Germinal center (tissue), 1 donor: ENCODE measurements around the gene LEPROT.
"Not testable (repeated sequence)": the region's sequence is repeated elsewhere in the genome, so short reads cannot be mapped to it uniquely, and the experiment has no call there.

Experiments used
- DNase-seq: peaks from one replicate; pipeline ENCODE4 v3.0.0; 2012; ENCODE audit warnings: mixed read lengths, low spot score

Gene LEPROT

DNA sequence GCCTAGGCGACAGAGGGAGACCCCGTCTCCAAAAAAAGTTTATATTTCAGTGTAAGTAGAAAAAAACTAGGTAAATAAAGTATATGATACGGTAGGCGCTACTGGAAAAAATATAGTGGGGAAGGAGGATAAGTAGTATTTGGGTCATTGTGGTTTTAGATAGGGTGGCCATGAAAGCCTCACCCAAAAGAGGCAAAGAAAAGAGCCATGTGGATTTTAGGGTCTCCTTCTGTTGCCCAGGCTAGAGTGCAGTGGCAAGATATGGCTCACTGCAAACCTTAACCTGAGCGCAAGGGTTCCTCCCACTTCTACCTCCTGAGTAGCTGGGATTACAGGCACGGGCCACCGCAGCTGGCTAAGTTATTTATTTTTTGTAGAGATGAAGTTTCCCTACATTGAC is 17.1 kb downstream of the LEPROT start:
- DNase-seq: no peak

DNA sequence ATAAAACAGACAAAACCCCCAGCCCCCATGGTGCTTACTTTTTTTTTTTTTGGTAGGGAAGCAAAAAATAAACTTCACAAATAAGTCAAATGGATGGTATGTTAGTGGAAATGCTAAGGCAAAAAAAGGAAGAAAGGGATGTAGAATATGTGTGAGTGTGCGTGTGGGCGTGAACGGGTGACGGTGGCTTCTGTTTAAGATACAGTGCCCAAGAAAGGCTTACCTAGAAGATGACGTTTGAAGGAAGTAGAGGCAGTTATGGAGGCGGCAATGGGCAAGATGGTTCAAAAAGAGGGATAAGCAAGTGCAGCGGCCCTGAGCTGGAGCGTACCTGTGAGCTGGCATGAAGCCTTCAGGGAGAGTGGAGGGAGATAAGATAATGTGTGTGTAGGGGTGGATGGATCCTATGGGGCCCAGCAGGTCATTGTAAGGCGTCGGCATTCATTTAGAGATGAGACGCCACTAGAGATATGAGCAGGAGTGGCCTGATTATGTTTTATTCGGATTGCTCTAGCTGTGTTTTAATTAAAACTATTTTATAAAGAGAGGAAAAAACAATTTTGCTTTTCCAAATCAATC is 19.9 kb downstream of the LEPROT start:
- no peak for DNase-seq

DNA sequence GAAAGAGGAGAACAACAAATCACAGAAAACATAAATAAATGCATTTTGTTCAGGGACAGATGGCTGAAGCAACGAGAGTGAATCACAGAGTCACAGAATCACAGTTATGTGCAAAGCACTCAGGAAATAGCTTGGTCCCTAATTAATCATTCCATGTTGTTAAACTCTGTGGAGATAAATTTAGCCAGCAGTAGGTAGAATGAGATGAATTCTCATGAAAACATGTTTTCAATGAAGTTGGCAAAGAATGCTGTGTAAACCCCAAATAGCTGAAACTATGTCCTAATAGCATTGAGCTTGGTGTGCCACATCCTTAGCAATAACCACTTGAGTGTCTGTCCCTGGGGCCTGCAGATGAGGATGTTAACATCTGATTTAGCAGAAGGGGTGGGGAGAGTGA is 20.4 kb downstream of the LEPROT start:
- no peak for DNase-seq

DNA sequence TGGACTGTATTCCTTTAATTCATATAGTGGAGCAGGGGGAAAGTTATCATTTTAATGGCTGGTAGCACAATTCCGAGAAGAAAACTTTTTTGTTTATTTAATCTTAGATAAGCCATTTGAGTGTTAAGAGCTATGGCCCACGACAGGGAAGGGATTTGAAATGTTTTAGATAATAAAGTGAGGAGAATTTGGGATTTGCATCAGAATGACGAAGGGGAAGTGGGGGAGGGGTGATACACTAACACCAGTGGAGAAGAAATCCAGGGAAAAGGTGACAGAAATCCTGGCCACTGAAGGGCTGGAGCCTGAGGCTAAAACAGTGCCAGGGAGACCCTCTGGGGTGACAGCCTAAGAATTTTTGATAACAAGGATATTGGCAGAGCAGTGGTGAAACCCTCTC is 21.0 kb downstream of the LEPROT start:
- no peak for DNase-seq

DNA sequence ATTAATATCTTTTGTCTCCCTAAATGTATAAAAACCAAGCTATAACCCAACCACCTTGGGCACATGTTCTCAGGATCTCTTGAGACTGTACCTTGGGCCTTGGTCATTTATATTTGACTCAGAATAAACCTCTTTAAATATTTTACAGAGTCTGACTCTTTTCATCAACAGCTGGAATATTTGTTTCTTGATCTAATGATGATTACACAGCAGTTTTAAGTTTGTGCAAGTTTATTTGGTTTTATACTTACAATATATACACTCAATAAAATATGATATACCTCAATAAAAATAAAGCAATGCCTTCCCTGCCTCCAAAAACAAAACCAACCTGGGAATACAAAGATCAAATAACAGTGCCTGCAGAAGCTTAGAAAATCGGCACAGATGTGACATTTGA is 22.0 kb downstream of the LEPROT start:
- DNase-seq: no peak

DNA sequence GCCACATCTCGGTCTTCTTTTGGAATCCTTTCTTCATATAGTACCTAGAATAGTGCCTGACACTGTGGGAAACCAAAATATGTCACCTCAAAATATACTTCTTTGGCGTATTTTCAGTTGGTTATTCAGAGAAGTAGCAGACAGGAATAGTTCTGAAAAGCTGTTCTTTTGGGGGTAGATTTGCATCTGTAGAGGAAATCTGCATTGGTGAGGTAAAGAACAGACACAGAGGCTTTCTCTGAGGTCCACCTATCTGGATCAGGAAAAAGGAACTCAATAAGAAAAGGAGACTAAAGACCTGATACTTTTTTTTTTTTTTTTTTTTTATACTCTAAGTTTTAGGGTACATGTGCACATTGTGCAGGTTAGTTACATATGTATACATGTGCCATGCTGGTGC is 23.2 kb downstream of the LEPROT start:
- DNase-seq: no peak

DNA sequence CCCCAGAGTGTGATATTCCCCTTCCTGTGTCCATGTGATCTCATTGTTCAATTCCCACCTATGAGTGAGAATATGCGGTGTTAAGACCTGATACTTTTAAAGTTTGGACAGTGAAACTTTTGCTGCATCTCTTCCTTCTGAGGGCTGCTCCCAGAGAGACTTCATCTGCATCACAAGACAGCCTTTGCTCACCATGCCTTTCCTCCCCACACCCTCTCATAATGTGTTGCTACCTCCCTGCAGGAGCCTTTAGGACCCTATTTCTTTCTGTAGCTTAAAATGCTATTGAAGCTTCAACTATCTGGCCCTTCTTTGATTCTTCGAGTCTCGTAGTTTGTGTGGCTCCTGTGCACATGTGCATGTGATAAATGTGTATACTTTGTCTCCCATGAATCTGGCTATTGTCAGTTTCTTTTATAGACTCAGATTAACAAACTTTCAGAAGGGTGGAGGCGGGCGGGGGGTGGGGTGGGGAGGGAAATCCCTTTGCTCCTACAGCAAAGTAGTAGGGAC is 23.7 kb downstream of the LEPROT start:
- no peak for DNase-seq

DNA sequence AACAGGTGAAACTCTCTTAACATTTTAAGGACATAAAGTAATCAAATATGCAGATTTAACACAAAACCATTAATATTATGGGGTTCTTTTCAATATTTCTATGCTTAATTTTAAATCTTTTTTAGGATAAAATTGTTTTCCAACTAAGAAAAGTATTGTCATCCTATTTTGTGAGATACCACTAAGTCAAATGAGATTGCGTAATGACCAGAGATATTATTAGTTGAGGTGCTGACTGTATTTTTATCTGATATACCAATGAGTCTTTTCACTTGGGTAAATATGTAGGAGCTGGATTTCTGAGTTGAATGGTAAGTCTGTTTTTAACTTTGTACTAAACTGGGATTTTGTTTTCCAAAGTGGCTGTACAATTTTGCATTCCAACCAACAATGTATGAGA is 25.4 kb downstream of the LEPROT start:
- DNase-seq: no peak

DNA sequence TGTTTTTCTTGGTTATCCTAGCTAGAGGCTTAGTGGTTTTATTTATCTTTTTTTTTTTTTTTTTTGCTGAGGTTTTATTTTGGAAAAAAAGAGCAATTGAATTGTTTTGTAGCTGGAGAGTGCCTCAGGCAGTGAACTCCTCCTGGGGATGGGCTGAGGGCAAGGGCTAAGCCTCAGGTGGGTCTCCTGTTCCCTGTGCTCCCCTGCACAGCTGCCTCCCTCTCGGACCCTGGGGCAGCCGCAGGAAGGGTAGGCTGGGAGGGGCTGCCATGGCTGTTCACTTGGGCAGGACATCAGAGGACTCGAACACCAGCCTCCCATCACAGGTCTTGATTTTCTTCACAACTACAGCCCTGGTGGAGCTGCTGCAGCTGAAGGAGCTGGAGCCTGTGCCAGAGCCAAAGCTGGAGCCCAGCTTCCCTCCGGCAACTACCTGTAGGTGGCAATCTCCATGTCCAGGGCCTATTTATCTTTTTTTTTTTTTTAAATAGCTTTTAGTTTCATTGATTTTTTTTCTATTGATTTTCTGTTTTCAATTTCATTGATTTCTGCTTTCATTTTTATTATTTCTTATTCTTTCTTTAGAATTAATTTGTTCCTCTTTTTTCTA is 28.9 kb downstream of the LEPROT start:
- DNase-seq: no peak

DNA sequence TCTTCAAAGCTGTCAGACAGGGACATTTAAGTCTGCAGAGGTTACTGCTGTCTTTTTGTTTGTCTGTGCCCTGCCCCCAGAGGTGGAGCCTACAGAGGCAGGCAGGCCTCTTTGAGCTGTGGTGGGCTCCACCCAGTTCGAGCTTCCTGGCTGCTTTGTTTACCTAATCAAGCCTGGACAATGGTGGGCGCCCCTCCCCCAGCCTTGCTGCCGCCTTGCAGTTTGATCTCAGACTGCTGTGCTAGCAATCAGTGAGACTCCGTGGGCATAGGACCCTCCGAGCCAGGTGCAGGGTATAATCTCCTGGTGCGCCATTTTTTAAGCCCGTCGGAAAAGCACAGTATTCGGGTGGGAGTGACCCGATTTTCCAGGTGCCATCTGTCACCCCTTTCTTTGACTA is 35.2 kb downstream of the LEPROT start:
- DNase-seq: not testable (repeated sequence)

DNA sequence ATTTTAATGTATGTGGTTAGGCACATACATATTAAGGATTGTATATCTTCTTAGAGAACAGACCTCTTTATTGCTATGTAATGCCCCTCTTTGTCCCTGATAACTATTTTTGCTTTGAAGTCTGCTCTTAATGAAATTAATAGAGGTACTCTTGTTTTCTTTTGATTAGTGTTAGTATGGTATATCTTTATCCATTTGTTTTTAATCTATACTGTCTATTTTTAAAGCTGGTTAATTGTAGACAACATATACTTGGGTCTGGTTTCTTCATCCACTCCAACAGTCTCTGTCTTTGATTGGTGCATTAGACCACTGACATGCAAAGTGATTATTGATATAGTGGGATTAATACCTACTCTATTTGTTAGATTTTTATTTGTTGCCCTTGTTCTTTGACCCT is 36.0 kb downstream of the LEPROT start:
- DNase-seq: no peak

DNA sequence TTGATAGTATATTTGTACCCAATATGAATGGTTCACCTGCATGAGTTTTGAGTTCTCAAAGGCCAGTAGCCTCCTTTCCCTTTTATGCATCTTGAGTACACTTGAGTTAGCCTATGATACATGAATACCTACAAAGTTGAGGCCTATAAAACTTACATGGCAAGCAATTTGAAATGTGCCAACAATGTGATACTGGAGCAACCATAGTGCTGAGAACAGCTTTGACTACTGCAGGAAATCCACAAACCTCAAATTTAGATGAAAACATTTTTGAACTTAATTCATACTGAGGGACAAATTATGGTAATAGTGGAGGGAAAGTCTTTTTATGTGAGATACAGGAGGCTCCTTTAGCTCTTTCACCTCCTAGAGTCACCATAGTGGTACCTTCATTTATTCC is 37.4 kb downstream of the LEPROT start:
- no peak for DNase-seq

DNA sequence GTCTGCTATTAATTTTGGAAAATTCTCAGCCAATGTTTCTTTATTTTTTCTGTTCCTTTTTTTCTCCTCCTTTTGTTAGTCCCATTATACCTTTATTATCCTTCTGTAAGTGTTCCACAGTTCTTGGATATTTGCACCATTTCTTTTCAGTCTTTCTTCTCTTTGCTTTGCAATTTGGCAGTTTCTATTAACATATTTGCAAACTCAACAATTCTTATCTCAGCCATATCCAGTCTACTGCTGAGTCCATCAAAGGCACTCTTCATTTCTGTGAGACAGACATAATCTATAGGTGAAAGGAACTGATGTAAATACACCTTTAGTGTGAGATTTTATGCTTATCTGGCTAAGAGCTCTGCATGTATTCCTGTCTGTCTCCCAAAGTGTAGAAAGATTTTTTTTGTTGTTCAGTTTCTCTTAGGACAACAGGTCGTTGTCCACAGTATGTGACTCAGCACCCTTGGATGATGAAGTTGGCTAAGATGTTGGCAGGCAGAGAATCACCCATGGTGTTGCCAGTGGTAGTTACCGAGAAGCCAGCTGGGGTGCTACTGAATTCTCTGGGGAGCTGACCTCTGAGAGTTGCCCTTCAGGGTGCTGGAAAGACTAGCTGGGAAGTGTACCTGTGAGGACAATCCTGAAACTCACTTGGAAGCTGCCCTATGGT is 38.4 kb downstream of the LEPROT start:
- no peak for DNase-seq

DNA sequence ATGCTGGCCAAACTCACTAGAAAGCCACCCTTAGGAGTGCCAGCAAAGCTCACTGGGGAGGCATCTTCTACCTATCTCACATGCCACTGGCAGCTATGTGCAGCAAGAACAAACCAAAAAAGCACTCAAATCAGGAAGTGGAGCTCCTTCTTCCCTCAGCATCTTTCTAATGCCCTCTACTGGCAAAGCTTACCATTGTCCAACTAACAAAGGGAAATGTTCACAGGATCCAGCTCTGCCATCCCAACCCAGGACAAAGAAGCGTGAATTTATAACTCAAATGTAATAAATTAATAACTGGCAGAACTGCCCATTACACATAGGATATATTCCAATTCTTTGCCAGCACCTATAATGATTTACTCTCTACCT is 38.9 kb downstream of the LEPROT start:
- peak; percentile 18 for DNase-seq

DNA sequence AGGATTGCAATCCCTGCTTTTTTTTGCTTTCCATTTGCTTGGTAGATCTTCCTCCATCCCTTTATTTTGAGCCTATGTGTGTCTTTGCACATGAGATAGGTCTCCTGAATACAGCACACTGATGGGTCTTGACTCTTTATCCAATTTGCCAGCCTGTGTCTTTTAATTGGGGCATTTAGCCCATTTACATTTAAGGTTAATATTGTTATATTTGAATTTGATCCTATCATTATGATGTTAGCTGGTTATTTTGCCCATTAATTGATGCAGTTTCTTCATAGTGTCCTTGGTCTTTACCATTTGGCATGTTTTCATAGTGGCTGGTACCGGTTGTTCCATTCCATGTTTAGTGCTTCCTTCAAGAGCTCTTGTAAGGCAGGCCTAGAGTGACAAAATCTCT is 45.4 kb downstream of the LEPROT start:
- DNase-seq: not testable (repeated sequence)

DNA sequence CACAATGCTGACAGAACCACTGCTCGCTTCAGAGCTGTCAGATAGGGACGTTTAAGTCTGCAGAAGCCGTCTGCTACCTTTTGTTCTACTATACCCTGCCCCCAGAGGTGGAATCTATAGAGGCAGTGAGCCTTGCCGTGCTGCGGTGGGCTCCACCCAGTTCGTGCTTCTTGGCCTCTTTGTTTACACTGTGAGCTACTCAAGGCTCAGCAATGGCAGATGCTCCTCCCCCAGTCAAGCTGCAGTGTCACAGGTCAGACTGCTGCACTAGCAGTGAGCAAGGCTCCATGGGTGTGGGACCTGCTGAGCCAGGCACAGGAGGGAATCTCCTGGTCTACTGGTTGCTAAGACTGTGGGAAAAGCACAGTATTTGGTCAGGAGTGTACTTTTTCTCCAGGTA is 47.1 kb downstream of the LEPROT start:
- DNase-seq: no peak

DNA sequence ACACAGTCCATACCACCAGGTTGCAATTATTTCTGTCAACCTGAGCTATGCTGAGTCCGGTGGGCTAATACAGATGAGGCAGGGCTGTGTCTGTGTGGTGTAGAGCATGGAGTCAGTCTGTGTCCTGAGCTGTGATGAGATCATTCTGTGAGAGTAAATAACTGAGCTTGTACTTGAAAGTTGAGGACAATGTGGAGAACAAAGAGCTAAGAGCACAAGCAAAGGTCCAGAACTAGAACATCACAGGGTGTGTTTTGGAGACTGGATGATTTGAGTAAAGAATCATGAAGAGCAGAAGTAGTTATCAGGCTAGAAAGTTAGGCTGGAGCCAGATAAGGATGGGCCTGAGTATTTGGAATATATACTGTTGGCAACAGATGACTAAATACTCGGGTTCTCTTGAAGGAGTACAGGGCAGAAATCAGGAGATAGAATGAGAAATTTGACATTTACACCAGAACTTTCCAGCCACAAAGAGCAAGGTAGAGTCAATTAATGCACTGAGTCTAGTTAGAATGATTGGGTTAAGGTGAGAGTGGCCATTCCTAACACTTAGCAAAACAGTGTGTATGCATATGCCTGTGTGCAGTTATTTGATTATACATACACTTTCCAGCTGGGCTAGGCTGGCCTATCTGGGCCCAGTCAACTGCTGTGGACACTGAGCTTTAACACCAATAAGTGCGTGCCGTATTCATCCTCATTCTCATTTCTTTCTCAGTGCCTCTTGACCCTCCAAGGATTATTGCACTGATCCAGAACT is 48.8 kb downstream of the LEPROT start:
- no peak for DNase-seq

DNA sequence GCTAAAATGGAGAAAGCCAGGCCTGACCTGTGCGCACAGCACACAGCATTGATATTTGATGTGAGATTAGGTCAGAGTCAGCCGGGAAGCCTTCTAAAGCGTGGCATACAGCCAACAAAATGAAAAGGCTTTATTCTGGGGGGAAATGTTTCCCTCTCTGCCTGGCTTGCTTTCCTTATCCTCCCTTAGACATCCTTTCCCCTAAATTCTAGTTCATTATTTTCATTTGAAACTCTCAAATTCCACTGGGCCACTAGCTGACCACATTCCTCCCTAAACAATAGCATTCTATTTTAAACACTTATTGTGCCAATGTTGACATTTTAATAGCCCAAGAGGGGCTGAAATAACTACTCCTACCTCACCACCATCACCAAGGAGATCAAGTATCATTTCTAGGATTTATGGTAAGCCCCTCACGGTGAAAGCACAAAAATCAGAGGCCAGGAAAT is 49.4 kb downstream of the LEPROT start:
- DNase-seq: no peak

DNA sequence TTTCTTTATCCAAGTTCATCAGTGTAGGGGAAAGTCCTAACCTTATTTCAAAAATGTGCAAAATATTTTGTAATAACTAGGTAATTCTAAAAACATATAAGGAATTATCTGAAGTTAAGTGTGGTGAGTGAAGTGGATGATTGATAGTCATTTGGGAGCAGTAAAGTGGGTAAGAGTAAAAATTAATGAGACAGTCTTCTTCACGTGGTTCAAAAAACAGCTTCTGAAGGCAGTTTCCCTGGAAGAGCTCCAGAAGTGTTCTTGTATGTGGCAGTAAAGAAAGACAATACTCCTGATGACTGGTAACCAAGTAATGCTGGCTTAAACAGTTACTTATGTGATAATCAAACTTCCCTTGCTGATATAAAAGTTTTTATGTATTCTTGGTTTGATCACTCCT is 50.3 kb downstream of the LEPROT start:
- no peak for DNase-seq

DNA sequence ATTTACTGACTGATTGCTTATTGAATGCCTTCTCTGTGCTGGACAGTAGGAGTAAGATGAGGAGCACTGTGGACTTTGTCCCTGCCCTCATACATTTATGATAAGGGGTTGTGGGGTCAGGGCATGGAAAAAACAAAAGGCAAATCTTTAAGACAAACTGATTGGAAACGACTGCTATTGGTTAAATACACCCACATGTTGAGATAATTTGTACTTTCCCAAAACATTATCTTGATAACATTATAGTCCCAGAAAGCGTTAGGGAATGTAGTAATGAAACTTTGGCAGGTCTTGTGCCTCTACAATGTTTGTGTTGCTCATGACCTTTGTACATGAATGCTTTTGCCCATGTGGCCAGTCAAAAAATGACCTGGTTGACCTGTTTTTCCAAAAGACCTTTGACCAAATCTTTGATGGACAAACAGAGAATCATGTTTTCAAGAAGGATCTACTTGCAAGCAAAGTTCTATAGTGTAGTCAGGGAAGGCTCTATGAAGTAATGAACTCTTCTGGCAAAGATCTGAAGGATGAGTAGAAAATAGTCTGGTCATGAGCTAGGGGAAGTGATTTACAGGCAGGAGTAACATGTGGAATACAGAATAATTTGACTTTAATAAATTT is 50.9 kb downstream of the LEPROT start:
- no peak for DNase-seq

DNA sequence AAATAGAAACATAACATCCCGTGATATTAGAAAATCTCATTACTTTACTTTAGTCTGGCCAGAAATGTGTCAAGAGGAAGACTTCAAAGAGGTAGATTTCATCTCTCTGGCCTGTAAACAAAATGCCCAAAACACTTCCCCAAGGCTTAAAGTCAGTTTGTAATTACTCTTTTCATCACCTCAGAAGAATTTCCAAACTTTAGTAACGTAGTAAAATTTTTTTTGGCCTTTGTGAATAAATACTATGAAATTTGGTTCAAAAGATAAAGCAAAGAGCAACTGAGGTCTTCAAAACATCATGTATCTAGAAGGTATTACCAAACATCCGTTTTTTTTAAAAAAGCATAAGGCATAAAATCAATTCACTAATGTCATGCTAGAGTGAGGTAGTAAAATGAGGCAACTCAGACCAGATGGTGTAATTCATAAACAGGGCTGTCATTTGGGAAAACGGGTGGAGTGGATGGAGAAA is 51.4 kb downstream of the LEPROT start:
- DNase-seq: no peak

DNA sequence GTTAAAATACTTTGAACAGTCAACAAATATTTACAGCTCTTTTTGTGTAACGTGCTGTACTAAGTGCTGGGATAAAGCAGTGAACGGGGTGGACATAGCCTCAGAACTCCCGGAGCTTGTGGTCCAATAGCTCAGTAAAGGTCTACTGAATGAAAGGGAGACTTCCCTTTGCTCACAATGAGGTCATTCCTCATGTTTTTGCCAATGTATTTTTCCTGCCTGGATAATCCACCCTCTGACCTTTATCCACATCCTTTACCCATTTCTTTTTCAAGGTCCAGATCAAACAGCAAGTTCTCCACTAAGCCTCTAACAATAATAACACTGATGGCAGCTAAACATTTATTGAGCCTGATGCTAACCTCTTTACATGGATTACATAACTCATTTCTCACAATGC is 55.9 kb downstream of the LEPROT start:
- DNase-seq: no peak
